ENCODE measurements around the gene SPIRE2. TPM values are rescaled to one million over a fixed set of nuclear protein-coding genes. Genes with fewer than 3 reads are reported as not detected.

Gene SPIRE2
- polyA plus RNA-seq, 1 experiment: 1.5 TPM

GRCh38 chr16:89908236-89908635 is 80.0 kb downstream of the SPIRE2 start:
- CTCF ChIA-PET: interaction anchor here (0.6 kb wide), 1 partner anchor 155 kb away, joined by 3 read pairs; no protein-coding TSS in a partner anchor
- H3K4me3 ChIP-seq (ENCODE audit: low read depth, low read length): no peak overlapping the region
- POLR2A ChIA-PET: interaction anchor here (0.6 to 1.4 kb wide), 4 partner anchors 9 to 16 kb away, joined by 3 to 10 read pairs (median 6); partner anchors contain the start of gene TUBB3
- no peaks in the 10 kb centered on the region for H3K27me3 ChIP-seq (ENCODE audit: control insufficient read depth, insufficient read depth, low read length)
- peaks cover 27% of the 10 kb centered on the region for H3K9me3 ChIP-seq (ENCODE audit: control insufficient read depth, insufficient read depth, low read length)
- no peak for DNase-seq (ENCODE audit: low read depth, low spot score)
- H3K27ac ChIP-seq (ENCODE audit: low read depth, low read length): no peak overlapping the region
- TF ChIP-seq, protein P1, sequence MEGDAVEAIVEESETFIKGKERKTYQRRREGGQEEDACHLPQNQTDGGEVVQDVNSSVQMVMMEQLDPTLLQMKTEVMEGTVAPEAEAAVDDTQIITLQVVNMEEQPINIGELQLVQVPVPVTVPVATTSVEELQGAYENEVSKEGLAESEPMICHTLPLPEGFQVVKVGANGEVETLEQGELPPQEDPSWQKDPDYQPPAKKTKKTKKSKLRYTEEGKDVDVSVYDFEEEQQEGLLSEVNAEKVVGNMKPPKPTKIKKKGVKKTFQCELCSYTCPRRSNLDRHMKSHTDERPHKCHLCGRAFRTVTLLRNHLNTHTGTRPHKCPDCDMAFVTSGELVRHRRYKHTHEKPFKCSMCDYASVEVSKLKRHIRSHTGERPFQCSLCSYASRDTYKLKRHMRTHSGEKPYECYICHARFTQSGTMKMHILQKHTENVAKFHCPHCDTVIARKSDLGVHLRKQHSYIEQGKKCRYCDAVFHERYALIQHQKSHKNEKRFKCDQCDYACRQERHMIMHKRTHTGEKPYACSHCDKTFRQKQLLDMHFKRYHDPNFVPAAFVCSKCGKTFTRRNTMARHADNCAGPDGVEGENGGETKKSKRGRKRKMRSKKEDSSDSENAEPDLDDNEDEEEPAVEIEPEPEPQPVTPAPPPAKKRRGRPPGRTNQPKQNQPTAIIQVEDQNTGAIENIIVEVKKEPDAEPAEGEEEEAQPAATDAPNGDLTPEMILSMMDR (IDR thresholded peaks at IDR 0.05; ENCODE audit: low read depth, low read length): no peak

- TF ChIP-seq, protein P1 (IDR thresholded peaks at IDR 0.05; ENCODE audit: low read depth, low read length): peak; percentile 76
- H3K27ac ChIP-seq (ENCODE audit: low read depth, low read length): peak overlapping the region; percentile 21
- H3K27me3 ChIP-seq (ENCODE audit: control insufficient read depth, insufficient read depth, low read length): no peaks in the 10 kb centered on the region
- ChIA-PET CTCF (interaction anchor here (0.6 to 2.0 kb wide), 17 partner anchors 9 to 210 kb away, joined by 3 to 13 read pairs (median 5); partner anchors contain the start of genes MC1R and TUBB3), POLR2A (interaction anchor here (0.7 to 2.5 kb wide), 4 partner anchors 12 to 37 kb away, joined by 3 to 13 read pairs (median 4); partner anchors contain the start of genes TCF25 and TUBB3)
- H3K4me3 ChIP-seq (ENCODE audit: low read depth, low read length): no peak overlapping the region
- no peak for DNase-seq (ENCODE audit: low read depth, low spot score)
- peaks cover 23% of the 10 kb centered on the region for H3K9me3 ChIP-seq (ENCODE audit: control insufficient read depth, insufficient read depth, low read length)
Measured at GRCh38 chr16:89909777-89910716, 81.8 kb downstream of the SPIRE2 start.

DNA sequence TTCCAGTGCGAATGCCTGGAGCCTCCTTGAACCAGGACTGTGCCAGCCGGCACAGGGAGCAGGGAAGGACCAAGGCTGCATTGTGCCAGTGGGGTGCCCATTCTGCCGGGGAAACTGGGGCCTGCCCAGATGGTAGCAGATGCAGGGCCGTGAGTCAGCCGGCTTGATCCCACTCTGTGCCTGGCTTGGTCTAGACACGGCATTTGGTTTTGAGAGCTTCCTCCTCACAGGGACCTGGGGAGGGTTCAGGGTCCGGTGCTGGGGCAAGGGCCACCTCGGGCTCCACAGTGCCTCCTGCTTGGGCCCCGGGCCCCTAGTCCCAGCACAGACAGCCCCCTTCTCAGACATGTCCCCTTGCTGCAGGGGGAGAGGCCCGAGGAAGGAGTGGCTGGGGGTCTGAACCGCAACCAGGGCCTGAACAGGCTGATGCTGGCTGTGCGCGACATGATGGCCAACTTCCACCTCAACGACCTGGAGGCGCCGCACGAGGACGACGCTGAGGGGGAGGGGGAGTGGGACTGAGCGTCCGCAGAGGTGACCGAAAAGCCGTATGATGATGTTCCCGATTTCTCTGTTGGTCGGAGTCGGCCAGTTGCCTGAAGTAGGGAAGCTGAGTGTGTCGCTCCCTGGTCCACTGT is 82.6 kb downstream of the SPIRE2 start:
- H3K27ac ChIP-seq (ENCODE audit: low read depth, low read length): no peak overlapping the region
- TF ChIP-seq, protein P1 (IDR thresholded peaks at IDR 0.05; ENCODE audit: low read depth, low read length): no peak
- peaks cover 17% of the 10 kb centered on the region for H3K9me3 ChIP-seq (ENCODE audit: control insufficient read depth, insufficient read depth, low read length)
- ChIA-PET POLR2A (interaction anchor here (0.8 to 2.5 kb wide), 3 partner anchors 11 to 37 kb away, joined by 3 to 13 read pairs (median 3); partner anchors contain the start of genes TCF25 and TUBB3), CTCF (interaction anchor here (0.6 to 2.0 kb wide), 14 partner anchors 8 to 211 kb away, joined by 3 to 13 read pairs (median 5); partner anchors contain the start of genes MC1R and TUBB3)
- no peak for DNase-seq (ENCODE audit: low read depth, low spot score)
- no peaks in the 10 kb centered on the region for H3K27me3 ChIP-seq (ENCODE audit: control insufficient read depth, insufficient read depth, low read length)
- no peak overlapping the region for H3K4me3 ChIP-seq (ENCODE audit: low read depth, low read length)

DNA sequence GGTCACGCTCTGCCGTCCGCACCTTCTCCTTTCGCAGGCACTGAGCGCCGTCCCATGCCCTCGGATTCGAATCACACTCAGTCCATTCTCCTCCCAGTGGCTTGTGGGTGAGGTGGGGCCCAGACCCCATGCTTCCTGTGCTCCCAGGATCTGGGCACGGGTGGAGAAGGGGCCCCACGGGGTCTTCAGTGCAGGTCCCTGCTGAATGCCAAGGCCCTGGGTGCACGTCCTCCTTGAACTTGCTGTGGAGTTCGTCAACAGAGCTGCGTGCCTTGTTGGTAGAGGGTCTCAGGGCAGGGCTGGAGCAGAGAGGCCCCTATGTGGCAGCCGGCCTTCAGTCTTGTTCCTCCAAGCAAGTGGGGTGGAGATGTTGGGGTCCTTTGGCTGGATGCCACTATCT is 83.1 kb downstream of the SPIRE2 start:
- TF ChIP-seq, protein P1 (IDR thresholded peaks at IDR 0.05; ENCODE audit: low read depth, low read length): no peak
- H3K27me3 ChIP-seq (ENCODE audit: control insufficient read depth, insufficient read depth, low read length): no peaks in the 10 kb centered on the region
- ChIA-PET POLR2A (interaction anchor here (2.5 kb wide), 1 partner anchor 11 kb away, joined by 13 read pairs; the partner anchor contains the start of gene TUBB3), CTCF (interaction anchor here (1.6 to 2.0 kb wide), 4 partner anchors 8 to 211 kb away, joined by 3 to 13 read pairs (median 8); partner anchors contain the start of gene MC1R)
- H3K4me3 ChIP-seq (ENCODE audit: low read depth, low read length): no peak overlapping the region
- H3K27ac ChIP-seq (ENCODE audit: low read depth, low read length): no peak overlapping the region
- DNase-seq (ENCODE audit: low read depth, low spot score): no peak
- peaks cover 12% of the 10 kb centered on the region for H3K9me3 ChIP-seq (ENCODE audit: control insufficient read depth, insufficient read depth, low read length)
